HUES48 (cell line): ENCODE results near the gene STOX2.

ENCODE experiments used
- H3K27ac ChIP-seq: one replicate; pipeline ENCODE4 v1.7.0; 2013; ENCODE audit warnings: low read depth, low read length, inconsistent platforms
- H3K27me3 ChIP-seq: 2 replicates; pipeline ENCODE4 v1.6.1; 2013; ENCODE audit warnings: mild to moderate bottlenecking, low read length; ENCODE audit not compliant: control insufficient read depth, insufficient read depth
- H3K36me3 ChIP-seq: 2 replicates; pipeline ENCODE4 v1.6.1; 2013; ENCODE audit warnings: low read length; ENCODE audit not compliant: control insufficient read depth, insufficient read depth
- H3K4me1 ChIP-seq: 2 replicates; pipeline ENCODE4 v1.6.1; 2013; ENCODE audit warnings: mild to moderate bottlenecking, low read length; ENCODE audit not compliant: control insufficient read depth, insufficient read depth
- H3K4me3 ChIP-seq: 2 replicates; pipeline ENCODE4 v1.5.1; 2013; ENCODE audit warnings: mild to moderate bottlenecking, low read depth, low read length
- H3K9ac ChIP-seq: 2 replicates; pipeline ENCODE4 v1.6.1; 2013; ENCODE audit warnings: mild to moderate bottlenecking, low read depth, low read length, moderate library complexity
- H3K9me3 ChIP-seq: 2 replicates; pipeline ENCODE4 v1.6.1; 2013; ENCODE audit warnings: low read length; ENCODE audit not compliant: control insufficient read depth, insufficient read depth

STOX2 gene

DNA sequence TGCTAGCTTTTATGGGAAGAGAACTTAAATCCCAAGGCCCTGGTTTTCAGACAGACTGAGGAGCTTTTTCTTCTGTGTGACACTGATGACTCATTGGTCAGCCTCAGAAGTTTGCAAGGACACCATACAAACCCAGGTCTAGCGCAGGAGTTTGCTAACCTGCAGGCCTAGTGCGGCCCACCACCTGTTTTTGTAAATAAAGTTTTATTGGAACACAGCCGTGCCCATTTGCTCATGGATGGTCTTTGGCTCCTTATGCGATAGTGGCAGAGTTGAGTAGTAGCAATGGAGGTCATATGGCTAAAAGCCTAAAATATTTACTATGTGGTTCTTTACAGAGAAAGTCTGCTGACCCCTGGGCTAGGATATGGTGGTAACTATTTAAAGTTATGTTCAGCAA is 98.3 kb downstream of the STOX2 start:
- Histone ChIP-seq H3K36me3 (peaks cover 9% of the 10 kb centered on the region), H3K9ac (no peak overlapping the region), H3K27me3 (no peaks in the 10 kb centered on the region), H3K4me1 (no peaks in the 10 kb centered on the region), H3K27ac (no peak overlapping the region), H3K9me3 (no peaks in the 10 kb centered on the region), H3K4me3 (no peak overlapping the region)

DNA sequence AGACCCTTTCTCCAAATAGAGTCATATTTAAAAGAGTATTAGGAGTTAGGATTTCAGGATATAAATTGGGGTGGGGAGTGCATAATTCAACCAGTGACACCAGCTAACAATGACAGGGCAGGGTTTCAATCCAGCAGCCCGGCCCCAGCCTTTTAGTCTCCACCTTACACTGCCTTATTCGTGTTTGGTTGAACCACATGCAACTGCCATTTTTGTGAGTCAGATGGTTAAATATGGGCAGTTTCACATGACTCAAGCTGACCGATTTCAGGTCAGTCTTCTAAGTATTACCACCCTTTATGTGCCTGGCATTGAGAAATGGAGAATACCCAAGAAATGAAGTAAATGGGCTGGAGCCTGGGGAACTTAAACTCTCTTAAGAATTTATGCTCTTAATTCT is 102.8 kb downstream of the STOX2 start:
- Histone ChIP-seq H3K9ac (no peak overlapping the region), H3K9me3 (no peaks in the 10 kb centered on the region), H3K27ac (no peak overlapping the region)

DNA sequence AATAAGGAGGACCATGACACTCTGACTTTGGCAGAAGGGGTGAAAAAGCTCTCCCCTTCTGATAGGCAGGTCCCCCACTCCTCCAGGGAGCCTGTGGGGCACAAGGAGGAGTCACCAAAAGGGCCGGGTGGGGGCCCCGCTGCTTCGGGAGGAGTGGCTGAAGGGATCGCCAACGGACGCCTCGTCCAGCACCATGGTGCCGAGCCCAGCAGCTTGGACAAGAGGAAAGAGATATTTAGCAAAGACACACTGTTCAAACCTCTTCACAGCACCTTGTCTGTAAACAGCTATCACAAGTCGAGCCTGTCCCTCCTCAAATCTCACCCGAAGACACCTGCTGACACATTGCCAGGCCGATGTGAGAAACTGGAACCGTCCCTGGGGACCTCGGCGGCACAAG is 105.6 kb downstream of the STOX2 start:
- Histone ChIP-seq H3K4me1 (no peaks in the 10 kb centered on the region), H3K4me3 (no peak overlapping the region), H3K9ac (no peak overlapping the region), H3K27ac (no peak overlapping the region), H3K36me3 (peaks cover 16% of the 10 kb centered on the region), H3K9me3 (no peaks in the 10 kb centered on the region), H3K27me3 (no peaks in the 10 kb centered on the region)

More for the DNA sequence above, 102.8 kb downstream of the STOX2 start:
- peaks cover 20% of the 10 kb centered on the region for H3K36me3 ChIP-seq
- no peaks in the 10 kb centered on the region for H3K4me1 ChIP-seq
- no peak overlapping the region for H3K4me3 ChIP-seq
- H3K27me3 ChIP-seq: no peaks in the 10 kb centered on the region

DNA sequence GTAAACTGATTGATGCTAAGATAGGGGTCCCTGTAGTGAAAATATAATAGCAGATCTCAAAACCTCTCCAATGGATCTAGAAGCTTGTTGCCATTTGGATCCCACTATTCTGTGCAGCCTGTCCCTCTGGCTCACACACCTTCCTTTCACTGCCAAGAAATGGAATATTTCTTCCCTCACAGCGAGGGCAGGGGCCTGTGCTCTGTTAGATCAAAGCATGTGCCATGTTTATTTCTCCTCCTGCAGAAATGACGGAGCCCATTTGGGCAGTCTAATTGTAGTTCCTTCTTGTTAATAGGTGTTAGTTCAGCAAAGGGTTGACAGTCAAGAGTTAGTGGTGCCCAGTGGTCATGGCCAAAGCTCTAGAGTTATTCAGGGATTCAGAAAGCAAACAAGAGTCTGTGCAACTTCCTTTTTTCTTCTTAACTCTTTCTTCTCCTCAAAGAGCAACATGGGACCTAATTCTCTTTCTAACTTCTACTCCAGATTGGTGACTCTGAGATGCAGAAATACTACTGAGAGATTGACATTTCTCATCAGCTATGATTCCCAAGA is 106.8 kb downstream of the STOX2 start:
- H3K9ac ChIP-seq: no peak overlapping the region
- H3K4me3 ChIP-seq: no peak overlapping the region
- peaks cover 16% of the 10 kb centered on the region for H3K36me3 ChIP-seq
- no peaks in the 10 kb centered on the region for H3K4me1 ChIP-seq
- no peak overlapping the region for H3K27ac ChIP-seq
- no peaks in the 10 kb centered on the region for H3K9me3 ChIP-seq
- H3K27me3 ChIP-seq: no peaks in the 10 kb centered on the region

DNA sequence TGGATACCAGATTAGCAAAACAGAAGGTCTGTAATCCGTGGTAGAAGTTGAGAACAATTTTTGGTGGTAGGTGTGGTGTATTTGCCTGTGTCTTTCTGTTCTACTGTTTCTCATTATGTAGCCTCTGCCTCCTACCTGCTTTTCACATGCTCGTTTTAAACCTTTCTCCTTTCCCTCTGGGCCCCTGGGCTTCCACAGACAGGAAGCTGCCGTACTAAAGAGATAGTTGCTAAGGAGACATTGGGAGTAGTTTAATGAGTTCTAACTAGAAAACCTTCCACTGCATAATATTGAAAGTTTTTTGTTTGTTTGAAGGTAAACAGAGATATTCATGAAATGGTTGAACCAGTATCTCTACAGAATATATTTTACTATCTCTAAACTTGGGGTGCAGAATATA is 107.8 kb downstream of the STOX2 start:
- no peaks in the 10 kb centered on the region for H3K27me3 ChIP-seq
- no peak overlapping the region for H3K4me3 ChIP-seq
- no peaks in the 10 kb centered on the region for H3K4me1 ChIP-seq
- no peak overlapping the region for H3K27ac ChIP-seq
- H3K9me3 ChIP-seq: no peaks in the 10 kb centered on the region
- H3K36me3 ChIP-seq: peaks cover 20% of the 10 kb centered on the region
- no peak overlapping the region for H3K9ac ChIP-seq

DNA sequence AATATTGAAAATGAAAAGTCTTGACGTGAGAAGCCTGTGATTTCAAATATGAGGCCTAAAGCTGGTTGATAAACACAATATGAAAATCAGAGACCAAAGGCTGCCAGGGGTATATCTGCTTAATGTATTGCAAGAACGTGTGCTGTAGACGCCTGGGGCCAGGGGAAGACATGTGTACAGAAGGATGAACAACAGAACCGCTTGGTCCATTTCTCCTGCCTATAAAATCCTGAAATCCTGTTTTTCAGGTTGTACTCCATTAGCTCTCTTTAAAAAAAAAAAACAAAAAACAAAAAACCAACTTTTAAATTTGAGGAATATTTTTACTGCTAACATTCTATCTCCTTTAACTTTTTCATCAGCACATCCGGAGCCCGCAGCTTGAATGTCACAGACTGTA is 109.2 kb downstream of the STOX2 start:
- Histone ChIP-seq H3K4me1 (no peaks in the 10 kb centered on the region), H3K36me3 (peaks cover 17% of the 10 kb centered on the region), H3K9me3 (no peaks in the 10 kb centered on the region), H3K9ac (no peak overlapping the region), H3K27ac (no peak overlapping the region), H3K4me3 (no peak overlapping the region), H3K27me3 (no peaks in the 10 kb centered on the region)

DNA sequence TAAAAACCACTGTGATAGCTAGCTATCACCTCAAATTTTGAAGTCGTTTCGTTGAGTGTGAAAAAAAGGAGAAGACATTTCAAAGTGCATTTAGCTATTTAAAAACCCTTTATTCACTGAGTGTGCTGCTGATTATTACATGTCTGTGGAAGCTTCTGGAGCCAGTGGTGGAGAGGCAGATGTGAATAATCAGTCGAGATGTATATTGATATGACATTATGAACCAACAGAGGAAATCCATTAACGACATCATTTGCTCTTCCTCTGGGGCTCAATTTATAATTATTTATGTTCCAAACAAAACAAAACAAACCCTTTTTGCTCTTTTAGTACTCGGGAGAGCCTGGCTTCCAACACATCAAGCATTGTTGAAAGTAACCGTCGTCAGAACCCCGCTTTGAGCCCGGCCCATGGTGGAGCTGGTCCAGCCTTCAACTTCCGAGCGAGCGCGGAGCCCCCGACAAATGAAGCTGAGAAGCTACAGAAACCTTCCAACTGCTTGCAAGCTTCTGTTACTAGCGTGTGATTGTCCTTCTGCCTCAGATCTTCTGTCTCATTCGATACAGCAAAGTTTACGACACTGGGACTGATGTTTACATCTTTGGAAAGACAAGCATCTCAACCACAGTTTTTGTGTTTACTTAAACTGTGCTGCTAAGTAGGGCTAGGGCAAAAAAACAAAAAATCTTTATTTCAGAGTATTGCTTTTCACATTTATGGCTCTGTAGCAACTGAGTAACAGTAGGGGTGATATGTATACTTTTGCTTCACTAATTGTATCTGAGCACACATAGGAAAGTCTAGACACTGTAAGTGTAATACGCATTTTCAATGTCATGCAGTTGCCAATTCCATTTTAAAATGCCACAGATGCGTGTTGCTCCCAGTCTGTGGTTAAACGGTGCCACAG is 111.9 kb downstream of the STOX2 start:
- Histone ChIP-seq H3K4me3 (no peak overlapping the region), H3K9ac (no peak overlapping the region), H3K9me3 (no peaks in the 10 kb centered on the region), H3K4me1 (peaks cover 6% of the 10 kb centered on the region; the same call in 1 of the 2 replicates), H3K36me3 (peaks cover 6% of the 10 kb centered on the region; the same call in 1 of the 2 replicates), H3K27me3 (no peaks in the 10 kb centered on the region), H3K27ac (no peak overlapping the region)

DNA sequence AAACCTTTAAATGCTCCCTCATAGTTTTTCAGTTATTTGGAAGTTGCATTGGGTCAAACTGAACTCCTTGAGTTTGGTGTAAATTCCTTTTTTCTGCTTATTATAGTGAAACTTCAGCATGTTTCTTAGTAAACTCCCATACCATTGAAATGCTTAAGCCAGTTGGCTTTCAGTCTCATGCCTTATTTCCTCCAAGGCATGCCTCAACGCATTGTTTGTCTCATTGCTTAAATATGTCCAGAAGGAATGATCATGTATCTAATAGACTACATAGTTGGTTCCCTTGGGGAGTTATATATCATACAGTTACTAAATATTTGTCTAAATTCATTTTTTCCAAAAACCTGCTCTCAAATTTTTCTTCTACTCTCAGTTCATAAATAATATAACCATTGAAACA is 114.0 kb downstream of the STOX2 start:
- H3K9ac ChIP-seq: no peak overlapping the region
- no peak overlapping the region for H3K27ac ChIP-seq
- H3K36me3 ChIP-seq: peaks cover 6% of the 10 kb centered on the region; the same call in 1 of the 2 replicates
- peaks cover 6% of the 10 kb centered on the region; the same call in 1 of the 2 replicates for H3K4me1 ChIP-seq
- no peak overlapping the region for H3K4me3 ChIP-seq
- H3K9me3 ChIP-seq: no peaks in the 10 kb centered on the region
- no peaks in the 10 kb centered on the region for H3K27me3 ChIP-seq

DNA sequence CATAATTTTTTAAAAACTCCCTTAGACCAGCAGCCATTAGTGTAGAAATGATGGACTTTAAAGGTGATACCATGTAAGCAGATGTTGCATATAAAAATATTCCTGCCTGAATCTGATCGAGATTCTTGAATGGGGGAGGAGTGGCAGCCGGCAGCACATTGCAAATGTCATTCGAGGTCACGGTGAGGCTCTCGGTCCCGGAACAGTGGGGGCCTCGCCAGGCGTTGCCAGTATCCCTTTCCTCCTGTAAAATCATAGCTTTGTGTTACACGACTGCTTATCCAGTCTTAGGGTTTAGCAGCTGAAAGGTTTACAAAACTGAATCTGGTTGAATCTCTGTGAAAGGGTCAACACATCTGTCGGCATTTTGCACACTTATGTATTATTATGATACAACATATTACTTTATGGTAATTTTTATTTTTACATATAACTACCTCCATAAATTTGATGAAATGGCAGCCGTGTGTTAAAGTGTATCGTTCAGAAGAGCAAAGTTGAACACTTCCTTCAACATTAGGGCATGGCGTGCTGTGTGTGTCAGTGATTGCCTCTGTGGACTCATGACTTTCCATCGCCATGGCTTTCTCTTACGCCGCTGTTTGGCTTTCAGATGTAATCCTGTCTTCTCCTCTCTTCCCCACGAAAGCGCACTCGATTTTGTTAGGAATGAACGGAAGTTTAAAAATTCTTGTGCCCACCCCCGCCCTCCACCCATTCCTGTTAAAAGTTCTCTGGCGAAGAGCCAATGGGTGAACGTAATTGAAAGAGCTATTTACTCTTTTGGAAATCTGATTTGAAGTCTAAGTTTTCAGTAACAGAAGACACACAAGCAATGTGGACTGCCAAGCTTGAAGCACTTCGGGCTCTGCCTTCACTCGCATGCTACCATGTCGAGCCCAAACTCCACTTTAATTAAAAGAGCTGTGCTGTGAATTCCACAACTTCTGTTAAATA is 114.8 kb downstream of the STOX2 start:
- Histone ChIP-seq H3K4me3 (no peak overlapping the region), H3K9ac (no peak overlapping the region), H3K9me3 (no peaks in the 10 kb centered on the region), H3K36me3 (peaks cover 6% of the 10 kb centered on the region; the same call in 1 of the 2 replicates), H3K27ac (no peak overlapping the region), H3K27me3 (no peaks in the 10 kb centered on the region), H3K4me1 (peaks cover 6% of the 10 kb centered on the region; the same call in 1 of the 2 replicates)

DNA sequence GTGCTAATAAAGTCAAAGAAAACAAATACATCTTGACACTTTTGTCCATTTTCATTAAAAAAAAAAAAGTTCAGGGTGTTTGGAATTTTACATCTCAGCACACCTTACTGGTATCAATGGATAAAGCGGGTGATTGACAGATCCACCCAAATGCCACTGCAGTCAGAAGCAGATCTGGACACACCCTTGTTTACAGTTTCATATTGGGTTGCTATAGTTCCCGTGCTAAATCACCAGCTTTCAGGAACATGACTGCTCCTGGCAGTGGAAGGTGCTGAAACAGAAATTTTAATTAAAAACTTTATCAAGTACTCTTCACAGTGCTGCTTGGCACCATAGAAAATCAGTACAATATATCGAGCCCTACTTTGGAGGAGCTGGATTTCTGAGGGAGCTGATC is 116.3 kb downstream of the STOX2 start:
- Histone ChIP-seq H3K9me3 (no peaks in the 10 kb centered on the region), H3K27me3 (no peaks in the 10 kb centered on the region), H3K36me3 (peaks cover 6% of the 10 kb centered on the region; the same call in 1 of the 2 replicates), H3K4me3 (no peak overlapping the region), H3K4me1 (peaks cover 6% of the 10 kb centered on the region; the same call in 1 of the 2 replicates), H3K27ac (no peak overlapping the region), H3K9ac (no peak overlapping the region)
